Measurements from ENCODE around the gene NAP1L4. TPM values are rescaled to one million over a fixed set of nuclear protein-coding genes. Genes with fewer than 3 reads are reported as not detected.
A peak's percentile ranks its signal among the peaks of the same experiment; 100 is the strongest.
"Not testable (repeated sequence)": the region's sequence is repeated elsewhere in the genome, so short reads cannot be mapped to it uniquely, and the experiment has no call there.

The NAP1L4 gene
- total RNA-seq, 1 experiment from 2014 or later = 80.5 TPM

- not testable (repeated sequence) for H3K36me3 ChIP-seq (ENCODE audit: insufficient read depth, low read length); H3K4me1 ChIP-seq (ENCODE audit: low read length); H2AFZ ChIP-seq (ENCODE audit: low read length); H3K4me2 ChIP-seq (ENCODE audit: low read depth, low read length, poor library complexity, severe bottlenecking); H3K27me3 ChIP-seq (ENCODE audit: low read length); H3K27ac ChIP-seq (ENCODE audit: low read length); H3K9ac ChIP-seq (ENCODE audit: low read length); H3K79me2 ChIP-seq (ENCODE audit: low read length); H3K4me3 ChIP-seq (ENCODE audit: low read length); H4K20me1 ChIP-seq (ENCODE audit: insufficient read depth, low read depth, low read length); H3K9me2 ChIP-seq (replicated peaks; ENCODE audit: insufficient read depth, low read length)
- DNase-seq = peak; percentile 57
- H3K9me3 ChIP-seq (ENCODE audit: low read length) = peaks cover 20% of the 10 kb centered on the region
Measured at GRCh38 chr11:2937641-2938457, 54.3 kb downstream of the NAP1L4 start.

GRCh38 chr11:2934611-2935239 lies 57.4 kb downstream of the NAP1L4 start:
- H4K20me1 ChIP-seq (ENCODE audit: insufficient read depth, low read depth, low read length) = 0 out of 2 replicates have a peak, but pooled peaks cover 6% of the 10 kb centered on the region
- H3K36me3 ChIP-seq (ENCODE audit: insufficient read depth, low read length) = peaks cover 3% of the 10 kb centered on the region; the same call in 1 of the 2 replicates
- H3K4me1 ChIP-seq (ENCODE audit: low read length) = no peaks in the 10 kb centered on the region
- H3K79me2 ChIP-seq (ENCODE audit: low read length) = no peaks in the 10 kb centered on the region
- no peak for DNase-seq
- no peak overlapping the region for H3K4me3 ChIP-seq (ENCODE audit: low read length)
- H3K9me3 ChIP-seq (ENCODE audit: low read length) = peaks cover 17% of the 10 kb centered on the region
- no peak overlapping the region for H3K27ac ChIP-seq (ENCODE audit: low read length)
- no peaks in the 10 kb centered on the region for H3K9me2 ChIP-seq (replicated peaks; ENCODE audit: insufficient read depth, low read length)
- no peak overlapping the region for H2AFZ ChIP-seq (ENCODE audit: low read length)
- no peaks in the 10 kb centered on the region for H3K27me3 ChIP-seq (ENCODE audit: low read length)
- no peak overlapping the region for H3K9ac ChIP-seq (ENCODE audit: low read length)
- no peak overlapping the region for H3K4me2 ChIP-seq (ENCODE audit: low read depth, low read length, poor library complexity, severe bottlenecking)

- no peaks in the 10 kb centered on the region for H3K79me2 ChIP-seq (ENCODE audit: low read length)
- H3K4me2 ChIP-seq (ENCODE audit: low read depth, low read length, poor library complexity, severe bottlenecking) = no peak overlapping the region
- DNase-seq = no peak
- no peaks in the 10 kb centered on the region for H3K9me2 ChIP-seq (replicated peaks; ENCODE audit: insufficient read depth, low read length)
- 0 out of 2 replicates have a peak, but pooled peaks cover 6% of the 10 kb centered on the region for H4K20me1 ChIP-seq (ENCODE audit: insufficient read depth, low read depth, low read length)
- peaks cover 11% of the 10 kb centered on the region for H3K9me3 ChIP-seq (ENCODE audit: low read length)
- no peaks in the 10 kb centered on the region for H3K36me3 ChIP-seq (ENCODE audit: insufficient read depth, low read length)
- H3K4me1 ChIP-seq (ENCODE audit: low read length) = no peaks in the 10 kb centered on the region
- H2AFZ ChIP-seq (ENCODE audit: low read length) = no peak overlapping the region
- no peak overlapping the region for H3K27ac ChIP-seq (ENCODE audit: low read length)
- H3K4me3 ChIP-seq (ENCODE audit: low read length) = no peak overlapping the region
- H3K27me3 ChIP-seq (ENCODE audit: low read length) = no peaks in the 10 kb centered on the region
- no peak overlapping the region for H3K9ac ChIP-seq (ENCODE audit: low read length)
Measured at GRCh38 chr11:2934021-2934550, 58.0 kb downstream of the NAP1L4 start.

DNA sequence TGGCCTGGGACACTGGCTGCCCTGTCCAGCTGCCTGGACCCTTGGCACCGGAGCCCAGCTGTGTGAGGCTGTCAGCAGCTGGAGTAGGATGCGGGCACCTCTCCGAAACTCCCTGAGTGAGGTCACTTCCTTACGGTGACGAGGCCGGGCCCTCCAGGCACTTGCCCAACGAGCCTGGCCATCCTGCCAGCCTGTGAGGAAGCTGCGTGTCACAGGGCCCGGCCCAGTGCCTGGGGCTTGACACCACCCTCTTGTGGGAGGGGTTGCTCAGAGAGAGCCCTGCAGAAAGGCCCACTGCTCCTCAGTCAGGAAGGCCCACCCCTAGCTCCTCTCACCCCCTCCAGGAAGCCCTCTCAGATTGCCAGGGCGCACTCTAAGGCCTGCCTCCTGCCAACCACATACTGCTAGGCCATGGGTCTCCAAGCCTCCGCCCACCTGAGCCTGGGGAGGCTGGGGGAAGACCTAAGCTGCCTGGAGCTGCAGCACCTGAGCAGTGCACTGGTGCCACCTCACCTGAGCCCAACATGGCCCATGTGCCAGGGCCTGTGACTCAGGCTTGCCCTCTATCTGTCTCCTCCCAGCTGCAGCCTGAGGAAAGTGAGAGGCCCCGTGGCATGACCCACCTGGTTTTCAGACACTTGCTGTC lies 58.6 kb downstream of the NAP1L4 start:
- Histone ChIP-seq H4K20me1 (ENCODE audit: insufficient read depth, low read depth, low read length) (0 out of 2 replicates have a peak, but pooled peaks cover 6% of the 10 kb centered on the region), H3K79me2 (ENCODE audit: low read length) (no peaks in the 10 kb centered on the region), H3K4me2 (ENCODE audit: low read depth, low read length, poor library complexity, severe bottlenecking) (no peak overlapping the region), H3K36me3 (ENCODE audit: insufficient read depth, low read length) (no peaks in the 10 kb centered on the region), H3K9ac (ENCODE audit: low read length) (no peak overlapping the region), H3K9me2 (replicated peaks; ENCODE audit: insufficient read depth, low read length) (no peaks in the 10 kb centered on the region), H2AFZ (ENCODE audit: low read length) (no peak overlapping the region), H3K27ac (ENCODE audit: low read length) (no peak overlapping the region), H3K9me3 (ENCODE audit: low read length) (peaks cover 5% of the 10 kb centered on the region), H3K4me1 (ENCODE audit: low read length) (no peaks in the 10 kb centered on the region), H3K4me3 (ENCODE audit: low read length) (no peak overlapping the region), H3K27me3 (ENCODE audit: low read length) (no peaks in the 10 kb centered on the region)
- DNase-seq = peak; percentile 62

GRCh38 chr11:2932850-2933251 lies 59.3 kb downstream of the NAP1L4 start:
- no peak overlapping the region for H3K9ac ChIP-seq (ENCODE audit: low read length)
- H3K4me1 ChIP-seq (ENCODE audit: low read length) = no peaks in the 10 kb centered on the region
- H4K20me1 ChIP-seq (ENCODE audit: insufficient read depth, low read depth, low read length) = 0 out of 2 replicates have a peak, but pooled peaks cover 6% of the 10 kb centered on the region
- H3K9me2 ChIP-seq (replicated peaks; ENCODE audit: insufficient read depth, low read length) = no peaks in the 10 kb centered on the region
- no peak overlapping the region for H3K4me3 ChIP-seq (ENCODE audit: low read length)
- peaks cover 4% of the 10 kb centered on the region; the same call in 1 of the 2 replicates for H3K9me3 ChIP-seq (ENCODE audit: low read length)
- no peaks in the 10 kb centered on the region for H3K36me3 ChIP-seq (ENCODE audit: insufficient read depth, low read length)
- DNase-seq = no peak
- H2AFZ ChIP-seq (ENCODE audit: low read length) = no peak overlapping the region
- no peak overlapping the region for H3K27ac ChIP-seq (ENCODE audit: low read length)
- H3K4me2 ChIP-seq (ENCODE audit: low read depth, low read length, poor library complexity, severe bottlenecking) = no peak overlapping the region
- no peaks in the 10 kb centered on the region for H3K79me2 ChIP-seq (ENCODE audit: low read length)
- H3K27me3 ChIP-seq (ENCODE audit: low read length) = no peaks in the 10 kb centered on the region

- H2AFZ ChIP-seq (ENCODE audit: low read length) = no peak overlapping the region
- H3K27ac ChIP-seq (ENCODE audit: low read length) = no peak overlapping the region
- no peaks in the 10 kb centered on the region for H3K9me2 ChIP-seq (replicated peaks; ENCODE audit: insufficient read depth, low read length)
- no peak overlapping the region for H3K9ac ChIP-seq (ENCODE audit: low read length)
- no peaks in the 10 kb centered on the region for H3K27me3 ChIP-seq (ENCODE audit: low read length)
- H4K20me1 ChIP-seq (ENCODE audit: insufficient read depth, low read depth, low read length) = 0 out of 2 replicates have a peak, but pooled peaks cover 6% of the 10 kb centered on the region
- H3K36me3 ChIP-seq (ENCODE audit: insufficient read depth, low read length) = no peaks in the 10 kb centered on the region
- no peaks in the 10 kb centered on the region for H3K79me2 ChIP-seq (ENCODE audit: low read length)
- no peaks in the 10 kb centered on the region for H3K9me3 ChIP-seq (ENCODE audit: low read length)
- no peaks in the 10 kb centered on the region for H3K4me1 ChIP-seq (ENCODE audit: low read length)
- H3K4me3 ChIP-seq (ENCODE audit: low read length) = no peak overlapping the region
- no peak for DNase-seq
- no peak overlapping the region for H3K4me2 ChIP-seq (ENCODE audit: low read depth, low read length, poor library complexity, severe bottlenecking)
Measured at GRCh38 chr11:2931771-2932738, 60.1 kb downstream of the NAP1L4 start.

DNA sequence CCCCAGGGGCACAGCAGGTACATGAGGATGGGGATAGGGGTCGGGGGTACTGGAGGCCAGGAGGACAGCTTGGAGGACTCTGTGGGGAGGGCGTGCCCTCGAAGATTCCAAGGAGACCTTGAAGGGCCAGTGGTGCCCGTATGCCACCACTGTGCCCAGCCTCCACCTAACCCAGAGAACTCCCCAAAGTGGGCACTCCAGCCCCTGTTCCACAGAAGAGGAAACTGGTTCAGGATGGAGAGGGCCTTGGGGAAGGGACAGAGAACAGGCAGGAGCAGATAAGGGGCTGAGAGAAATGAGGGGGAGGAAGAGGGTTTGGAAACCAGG lies 60.7 kb downstream of the NAP1L4 start:
- Histone ChIP-seq H3K9ac (ENCODE audit: low read length) (no peak overlapping the region), H3K27ac (ENCODE audit: low read length) (no peak overlapping the region), H3K4me1 (ENCODE audit: low read length) (no peaks in the 10 kb centered on the region), H2AFZ (ENCODE audit: low read length) (no peak overlapping the region), H3K27me3 (ENCODE audit: low read length) (no peaks in the 10 kb centered on the region), H3K36me3 (ENCODE audit: insufficient read depth, low read length) (no peaks in the 10 kb centered on the region), H3K4me3 (ENCODE audit: low read length) (no peak overlapping the region), H3K9me2 (replicated peaks; ENCODE audit: insufficient read depth, low read length) (no peaks in the 10 kb centered on the region), H3K4me2 (ENCODE audit: low read depth, low read length, poor library complexity, severe bottlenecking) (no peak overlapping the region), H3K79me2 (ENCODE audit: low read length) (no peaks in the 10 kb centered on the region), H4K20me1 (ENCODE audit: insufficient read depth, low read depth, low read length) (0 out of 2 replicates have a peak, but pooled peaks cover 6% of the 10 kb centered on the region), H3K9me3 (ENCODE audit: low read length) (no peaks in the 10 kb centered on the region)
- no peak for DNase-seq

All from Karpas-422 (cell line).